GM18519 (cell line): Measurements from ENCODE around the gene NPM1.
"Not testable (repeated sequence)": the region's sequence is repeated elsewhere in the genome, so short reads cannot be mapped to it uniquely, and the experiment has no call there.

Source experiments
- ATAC-seq: cut with Tn5 transposase; IDR thresholded peaks from one replicate; pipeline ENCODE4 v1.9.1; 2021; ENCODE audit warnings: mild to moderate bottlenecking, moderate library complexity; ENCODE audit not compliant: unreplicated experiment, low FRiP score

The NPM1 gene, protein sequence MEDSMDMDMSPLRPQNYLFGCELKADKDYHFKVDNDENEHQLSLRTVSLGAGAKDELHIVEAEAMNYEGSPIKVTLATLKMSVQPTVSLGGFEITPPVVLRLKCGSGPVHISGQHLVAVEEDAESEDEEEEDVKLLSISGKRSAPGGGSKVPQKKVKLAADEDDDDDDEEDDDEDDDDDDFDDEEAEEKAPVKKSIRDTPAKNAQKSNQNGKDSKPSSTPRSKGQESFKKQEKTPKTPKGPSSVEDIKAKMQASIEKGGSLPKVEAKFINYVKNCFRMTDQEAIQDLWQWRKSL

GRCh38 chr5:171387345-171387969 is at the start of gene NPM1:
Gene NPM1, plus strand, starts transcription at chr5:171387849. Its CDS starts 100 bp downstream, at chr5:171387949.
- peak; percentile 85 for ATAC-seq

- no peak for ATAC-seq
Observed at GRCh38 chr5:171340042-171340441, 47.6 kb upstream of the NPM1 start.

GRCh38 chr5:171340491-171340890 is 47.2 kb upstream of the NPM1 start:
- ATAC-seq, result no peak

DNA sequence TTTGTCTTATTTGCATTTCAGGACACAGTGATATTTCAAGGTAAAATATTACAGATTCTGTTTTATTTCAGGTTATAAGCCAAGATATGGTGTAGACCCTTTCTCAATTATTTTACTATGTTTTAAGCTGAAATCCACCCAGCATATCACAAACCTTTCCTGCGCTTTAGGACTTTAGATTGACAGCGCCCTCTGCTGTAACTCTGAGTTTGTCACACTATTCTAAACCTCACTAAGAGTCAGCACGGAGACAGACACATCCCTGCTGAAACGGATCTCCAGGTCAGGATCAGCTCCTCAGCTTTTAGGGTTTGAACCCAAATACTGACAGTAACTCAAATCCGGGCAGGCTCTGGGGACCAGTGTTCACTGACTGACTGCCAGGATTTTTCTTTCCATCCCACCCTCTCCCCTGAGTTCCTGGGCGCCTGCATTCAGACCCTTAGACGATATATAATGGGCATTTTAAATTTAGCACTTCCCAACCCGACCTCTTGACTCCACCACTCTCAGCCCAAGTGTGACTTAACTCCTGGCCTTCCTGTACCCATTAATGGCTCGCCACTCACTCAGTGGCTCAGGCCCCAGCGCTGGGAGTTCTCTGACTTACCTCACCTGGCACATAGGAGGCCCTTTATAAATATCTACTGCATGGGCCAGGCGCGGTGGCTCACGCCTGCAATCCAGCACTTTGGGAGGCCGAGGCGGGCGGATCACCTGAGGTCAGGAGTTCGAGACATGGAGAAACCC is 45.1 kb upstream of the NPM1 start:
- no peak for ATAC-seq

DNA sequence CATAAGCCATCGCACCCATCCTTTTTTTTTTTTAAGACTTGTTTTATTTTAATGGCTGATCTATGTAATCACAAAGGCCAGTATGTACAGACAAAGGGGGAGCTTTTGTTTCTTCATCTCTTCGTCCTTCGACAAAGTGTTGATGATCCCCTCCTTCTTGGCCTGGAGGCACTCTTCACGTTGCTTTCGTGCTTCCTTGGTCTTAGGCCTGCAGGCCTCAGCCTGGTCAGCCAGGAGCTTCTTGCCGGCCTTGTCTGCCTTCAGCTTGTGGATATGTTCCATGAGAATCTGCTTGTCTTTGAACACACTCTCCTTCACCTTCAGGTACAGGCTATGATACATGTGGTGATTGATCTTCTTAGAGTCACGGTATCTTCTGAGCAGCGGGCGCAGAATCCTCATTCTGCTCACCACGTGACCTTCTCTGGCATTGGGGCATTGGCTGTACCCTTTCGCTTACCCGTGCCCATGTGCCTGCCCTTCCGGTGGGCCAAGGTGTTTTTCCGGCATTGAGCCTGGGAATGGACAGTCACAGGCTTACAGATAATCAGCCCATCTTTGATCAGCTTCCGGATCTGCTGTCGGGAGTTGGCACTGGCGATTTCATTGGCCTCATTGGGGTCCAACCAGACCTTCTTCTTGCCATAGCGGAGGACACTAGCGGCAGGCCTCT is 42.6 kb upstream of the NPM1 start:
- no peak for ATAC-seq

GRCh38 chr5:171351536-171352073 is 36.0 kb upstream of the NPM1 start:
- no peak for ATAC-seq

GRCh38 chr5:171355302-171355724 is 32.3 kb upstream of the NPM1 start:
- peak; percentile 58 for ATAC-seq

DNA sequence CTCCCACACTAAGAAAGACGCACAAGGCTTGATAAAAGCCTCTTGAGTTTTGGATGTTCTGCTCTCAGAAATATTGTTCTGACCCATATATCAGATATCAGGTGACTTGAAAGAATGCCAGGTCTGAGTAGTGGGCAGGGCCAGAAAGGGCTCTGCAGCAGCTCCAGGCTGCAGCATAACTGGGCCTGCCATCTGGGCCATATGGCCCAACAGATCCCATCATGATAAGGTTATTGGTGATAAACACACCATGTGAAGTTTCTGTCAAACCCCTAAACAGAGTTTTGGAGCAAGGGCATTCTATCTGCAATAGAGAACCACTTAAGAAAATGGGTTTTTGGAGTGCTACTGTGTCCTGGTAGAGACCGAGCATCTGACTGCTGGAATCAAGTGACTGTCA is 29.8 kb upstream of the NPM1 start:
- ATAC-seq, result no peak

DNA sequence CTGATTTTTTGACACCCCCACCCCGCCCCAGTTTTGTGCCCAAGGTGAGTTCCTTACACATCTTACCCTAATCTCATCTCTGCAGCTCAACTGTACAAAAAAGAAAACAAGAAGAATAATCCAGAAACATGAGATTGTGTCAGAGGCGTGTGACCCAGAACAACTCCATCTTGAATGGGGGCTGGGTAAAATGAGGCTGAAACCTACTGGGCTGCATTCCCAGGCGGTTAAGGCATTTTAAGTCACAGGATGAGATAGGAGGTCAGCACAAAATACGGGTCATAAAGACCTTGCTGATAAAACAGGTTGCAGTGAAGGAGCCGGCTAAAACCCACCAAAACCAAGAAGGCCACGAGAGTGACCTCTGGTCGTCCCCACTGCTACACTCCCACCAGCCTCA is 26.5 kb upstream of the NPM1 start:
- ATAC-seq, result not testable (repeated sequence)

GRCh38 chr5:171363249-171363648 is 24.4 kb upstream of the NPM1 start:
- not testable (repeated sequence) for ATAC-seq

GRCh38 chr5:171363846-171364245 is 23.8 kb upstream of the NPM1 start:
- ATAC-seq, result peak; percentile 49

DNA sequence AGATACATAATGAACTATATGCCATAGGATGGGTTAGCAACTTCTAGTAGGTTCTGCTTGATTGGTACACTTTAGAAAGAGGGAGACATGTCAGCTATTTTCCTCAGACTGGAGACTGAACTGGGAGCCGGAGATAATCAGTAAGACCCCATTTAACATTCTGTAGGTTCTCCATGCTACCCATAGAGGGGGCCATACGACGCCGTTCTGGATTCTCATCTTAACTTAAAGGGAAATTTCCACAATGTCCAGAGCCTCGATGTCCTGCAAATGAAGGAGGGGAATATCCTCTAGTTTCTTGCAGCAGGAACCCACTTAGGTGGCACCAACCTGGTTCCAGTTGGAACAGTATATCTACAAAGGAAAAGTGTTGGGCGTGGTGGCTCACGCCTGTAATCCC is 22.3 kb upstream of the NPM1 start:
- ATAC-seq, result no peak

DNA sequence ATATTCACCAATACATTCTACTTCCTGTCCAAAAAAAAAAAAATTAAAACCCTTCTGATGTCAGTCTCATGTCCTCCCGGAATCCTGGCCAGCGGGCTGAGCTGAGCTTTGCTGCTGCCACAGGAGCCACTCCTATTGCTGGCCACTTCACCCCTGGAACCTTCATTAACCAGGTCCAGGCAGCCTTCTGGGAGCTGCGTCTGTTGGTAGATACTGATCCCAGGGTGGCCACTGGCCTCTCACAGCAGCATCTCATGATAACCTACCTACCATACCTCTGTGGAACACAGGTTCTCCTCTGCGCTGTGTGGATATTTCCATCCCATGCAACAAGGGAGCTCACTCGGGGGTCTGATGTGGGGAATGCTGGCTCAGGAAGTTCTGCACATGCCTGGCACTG is 21.0 kb upstream of the NPM1 start:
- no peak for ATAC-seq

DNA sequence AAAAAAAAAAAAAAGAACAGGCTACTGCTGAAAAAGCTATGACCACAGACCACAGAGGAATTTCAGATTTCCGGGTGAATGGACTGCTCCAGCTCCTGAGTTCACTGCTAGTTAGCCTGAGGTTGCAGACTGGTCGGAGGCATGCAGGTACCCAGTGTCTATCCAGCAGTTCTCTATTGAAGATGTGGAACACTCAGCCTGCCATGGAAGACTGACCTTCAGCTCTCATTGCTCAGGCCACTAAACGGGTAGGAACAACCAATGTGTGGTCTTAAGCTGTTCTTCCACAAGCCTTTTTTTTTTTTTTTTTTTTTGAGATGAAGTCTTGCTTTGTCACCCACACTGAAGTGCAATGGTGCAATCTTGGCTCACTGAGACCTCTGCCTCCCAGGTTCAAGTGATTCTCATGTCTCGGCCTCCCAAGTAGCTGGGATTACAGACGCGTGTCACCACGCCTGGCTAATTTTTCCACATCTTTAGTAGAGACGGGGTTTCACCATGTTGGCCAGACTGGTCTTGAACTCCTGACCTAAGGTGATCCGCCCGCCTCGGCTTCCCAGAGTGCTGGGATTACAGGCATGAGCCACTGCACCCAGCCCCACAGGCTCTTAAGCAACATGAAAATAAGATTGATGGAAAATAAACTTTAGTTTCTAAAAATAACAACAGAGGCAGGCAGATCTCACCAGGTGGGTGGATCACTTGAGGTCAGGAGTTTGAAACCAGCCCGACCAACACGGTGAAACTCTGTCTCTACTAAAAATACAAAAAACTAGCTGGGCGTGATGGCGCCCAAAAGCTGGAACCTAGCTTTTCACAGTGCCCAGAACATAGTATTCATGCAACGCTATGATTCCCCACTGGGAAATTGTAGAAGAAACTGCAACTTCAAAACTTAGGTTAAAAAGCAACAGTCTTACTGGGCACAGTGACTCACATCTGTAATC is 20.0 kb upstream of the NPM1 start:
- ATAC-seq, result no peak

DNA sequence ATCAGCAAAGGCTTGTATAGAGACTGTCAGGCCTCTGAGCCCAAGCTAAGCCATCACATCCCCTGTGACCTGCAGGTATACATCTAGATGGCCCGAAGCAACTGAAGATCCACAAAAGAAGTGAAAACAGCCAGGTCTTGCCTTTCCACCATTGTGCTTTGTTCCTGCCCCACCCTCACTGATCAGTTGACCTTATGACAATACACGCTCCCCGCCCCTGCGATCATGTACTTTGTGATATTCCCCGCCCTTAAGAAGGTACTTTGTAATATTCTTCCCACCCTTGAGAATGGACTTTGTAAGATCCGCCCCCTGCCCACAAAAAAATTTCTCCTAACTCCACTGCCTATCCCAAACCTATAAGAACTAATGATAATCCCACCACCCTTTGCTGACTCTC is 18.6 kb upstream of the NPM1 start:
- no peak for ATAC-seq

GRCh38 chr5:171369898-171370297 is 17.8 kb upstream of the NPM1 start:
- no peak for ATAC-seq

GRCh38 chr5:171370881-171371280 is 16.8 kb upstream of the NPM1 start:
- not testable (repeated sequence) for ATAC-seq

DNA sequence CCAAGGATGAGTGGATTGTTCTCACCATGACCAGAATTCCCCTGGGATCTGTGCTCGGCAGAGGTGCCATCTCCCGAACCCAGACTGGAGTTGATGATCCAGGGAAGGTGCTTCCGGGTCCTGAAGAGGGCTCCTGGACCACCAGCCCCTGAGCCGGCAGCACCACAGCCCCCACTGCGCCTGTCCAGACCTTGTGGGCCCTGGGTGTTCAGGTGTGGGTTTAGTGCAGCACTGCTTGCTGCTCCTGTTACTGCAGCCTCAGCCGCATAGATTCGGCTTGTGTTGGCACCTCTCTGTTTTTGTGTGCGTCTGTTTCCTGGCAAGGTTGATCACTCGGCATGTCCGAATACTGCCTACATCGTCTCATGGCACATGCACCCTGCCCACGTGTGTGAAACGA is 16.3 kb upstream of the NPM1 start:
- no peak for ATAC-seq

DNA sequence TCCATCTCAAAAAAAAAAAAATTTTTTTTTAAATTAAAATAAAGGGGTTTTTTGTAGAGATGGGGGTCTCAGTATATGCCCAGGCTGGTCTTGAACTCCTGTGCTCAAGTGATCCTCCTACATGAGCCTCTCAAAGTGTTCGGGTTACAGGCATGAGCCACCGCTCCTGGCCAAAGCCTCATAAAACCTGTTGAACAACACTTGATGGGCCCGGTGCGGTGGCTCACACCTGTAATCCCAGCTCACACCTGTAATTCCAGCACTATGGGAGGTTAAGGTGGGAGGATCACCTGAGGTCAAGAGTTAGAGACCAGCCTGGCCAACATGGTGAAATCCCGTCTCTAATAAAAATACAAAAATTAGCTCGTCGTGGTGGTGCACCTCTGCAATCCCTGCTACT is 7.7 kb upstream of the NPM1 start:
- ATAC-seq, result no peak

- not testable (repeated sequence) for ATAC-seq
Observed at GRCh38 chr5:171384416-171384815, 3.2 kb upstream of the NPM1 start.
